GM19467 (cell line): ENCODE data around the gene LRR1.
A peak's percentile ranks its signal among the peaks of the same experiment; 100 is the strongest.
"Not testable (repeated sequence)": the region's sequence is repeated elsewhere in the genome, so short reads cannot be mapped to it uniquely, and the experiment has no call there.

Experiments
- ATAC-seq: cut with Tn5 transposase; IDR thresholded peaks from one replicate; pipeline ENCODE4 v1.9.1; 2021; ENCODE audit warnings: mild to moderate bottlenecking, moderate library complexity; ENCODE audit not compliant: unreplicated experiment

LRR1 gene, protein sequence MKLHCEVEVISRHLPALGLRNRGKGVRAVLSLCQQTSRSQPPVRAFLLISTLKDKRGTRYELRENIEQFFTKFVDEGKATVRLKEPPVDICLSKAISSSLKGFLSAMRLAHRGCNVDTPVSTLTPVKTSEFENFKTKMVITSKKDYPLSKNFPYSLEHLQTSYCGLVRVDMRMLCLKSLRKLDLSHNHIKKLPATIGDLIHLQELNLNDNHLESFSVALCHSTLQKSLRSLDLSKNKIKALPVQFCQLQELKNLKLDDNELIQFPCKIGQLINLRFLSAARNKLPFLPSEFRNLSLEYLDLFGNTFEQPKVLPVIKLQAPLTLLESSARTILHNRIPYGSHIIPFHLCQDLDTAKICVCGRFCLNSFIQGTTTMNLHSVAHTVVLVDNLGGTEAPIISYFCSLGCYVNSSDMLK

DNA sequence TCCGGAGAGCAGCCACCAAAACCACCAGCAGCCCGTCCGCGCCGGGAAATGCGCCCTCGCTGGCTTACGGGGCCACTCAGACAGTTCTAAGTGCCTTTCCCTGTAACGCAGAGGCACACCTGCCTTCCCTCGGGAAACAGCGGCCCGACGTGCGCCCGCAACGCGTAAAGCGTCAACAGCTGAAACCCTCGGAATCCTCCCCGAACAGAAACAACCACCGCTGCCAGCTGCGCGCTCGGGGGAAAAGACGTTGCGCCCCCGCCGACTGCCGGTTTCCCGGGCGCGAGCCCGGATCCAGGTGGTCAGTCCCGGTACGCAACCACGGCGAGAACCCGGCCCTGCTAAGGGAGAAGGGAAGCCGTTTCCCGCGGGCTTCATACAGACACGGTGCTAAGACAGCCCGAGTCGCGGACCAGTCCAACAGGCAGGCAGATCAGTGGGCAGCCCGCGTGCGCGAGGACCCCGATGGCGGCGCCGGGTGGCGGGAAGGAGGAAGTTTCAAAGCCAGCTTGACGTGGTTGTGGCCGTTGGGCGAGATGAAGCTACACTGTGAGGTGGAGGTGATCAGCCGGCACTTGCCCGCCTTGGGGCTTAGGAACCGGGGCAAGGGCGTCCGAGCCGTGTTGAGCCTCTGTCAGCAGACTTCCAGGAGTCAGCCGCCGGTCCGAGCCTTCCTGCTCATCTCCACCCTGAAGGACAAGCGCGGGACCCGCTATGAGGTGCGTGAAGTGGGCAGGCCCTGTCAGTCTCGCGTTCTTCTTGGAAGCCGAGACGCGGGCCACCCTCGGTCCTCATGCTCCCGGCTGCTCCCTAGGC is at the start of gene LRR1:
TSS of gene LRR1 (plus strand) at position 456 of the 816 bp plus-strand sequence. CDS start at position 537, 81 bp downstream.
- ATAC-seq, result peak; percentile 47

DNA sequence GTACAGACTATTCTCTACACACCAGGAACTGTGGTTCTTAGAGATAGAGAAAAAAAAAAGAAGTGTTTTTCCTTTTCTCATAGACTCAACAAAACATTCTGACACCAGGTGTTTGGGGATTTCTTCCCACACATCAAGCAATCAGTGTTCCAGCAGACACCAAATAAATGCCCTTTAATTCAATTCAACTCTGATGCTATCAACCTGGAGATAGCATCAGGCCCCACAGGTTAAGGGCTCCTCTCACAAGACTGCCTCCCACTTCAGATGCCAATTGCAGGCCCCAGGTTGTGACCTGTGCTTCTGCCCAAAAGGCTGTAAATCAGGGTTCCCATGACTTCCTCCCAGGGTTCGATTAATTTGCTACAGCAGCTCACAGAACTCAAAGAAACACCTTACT is 49.3 kb upstream of the LRR1 start:
- no peak for ATAC-seq

DNA sequence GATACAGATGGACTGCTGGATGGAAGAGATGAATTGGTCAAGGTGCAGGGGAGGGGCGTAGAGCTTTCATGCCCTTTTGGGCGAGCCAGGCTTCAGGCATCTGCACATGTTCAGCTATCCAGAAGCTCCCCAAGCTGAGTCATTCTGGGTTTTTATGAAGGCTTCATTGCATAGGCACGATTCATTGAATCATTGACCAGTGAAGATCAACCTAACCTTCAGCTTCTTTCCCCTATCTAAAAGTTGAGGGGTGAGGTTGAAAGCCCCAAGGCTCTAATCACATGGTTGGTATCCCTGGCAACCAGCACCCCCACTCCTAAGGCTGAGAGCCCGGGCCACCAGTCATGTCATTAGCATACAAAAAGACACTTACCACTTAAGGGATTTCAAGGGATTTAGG is 48.9 kb upstream of the LRR1 start:
- ATAC-seq, result no peak

DNA sequence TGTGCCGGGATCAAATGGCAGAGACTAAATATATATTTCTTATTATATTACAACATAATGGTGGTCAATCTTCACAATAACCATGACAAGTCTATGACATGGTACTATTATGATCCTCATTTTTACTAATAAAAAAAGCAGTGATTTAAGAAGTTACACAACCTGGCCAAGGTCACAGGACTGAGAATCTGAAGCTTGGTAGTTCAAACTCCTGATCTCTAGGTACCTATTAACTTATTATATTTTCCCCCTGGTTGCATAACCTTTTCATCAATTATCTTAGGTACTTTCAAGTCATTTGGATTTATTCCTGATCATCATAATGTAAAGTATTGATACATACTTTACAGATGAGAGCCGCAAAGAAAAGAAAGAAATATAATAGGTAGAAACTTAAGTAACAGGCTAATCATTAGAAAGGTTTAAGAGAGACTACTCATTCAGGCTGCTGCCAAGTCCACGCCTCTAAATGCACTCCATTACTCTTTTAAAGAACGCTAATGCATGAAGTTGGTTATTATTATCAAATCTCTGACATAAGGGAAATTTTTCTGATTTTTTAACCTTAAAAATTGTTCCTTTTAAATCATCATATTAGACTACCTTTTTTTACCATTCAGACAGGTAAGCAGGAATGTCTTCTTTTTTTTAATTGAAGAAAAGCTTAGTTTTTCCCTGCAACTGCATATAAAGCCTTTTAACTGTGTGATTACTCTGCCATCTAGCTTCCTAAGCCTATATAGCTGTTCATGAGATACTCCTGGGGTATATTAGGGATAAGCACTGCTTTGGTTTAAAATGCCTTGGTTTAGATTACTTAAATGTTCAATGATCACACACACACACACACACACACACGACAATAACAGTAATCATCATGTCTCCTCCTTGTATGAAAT is 48.2 kb upstream of the LRR1 start:
- no peak for ATAC-seq

DNA sequence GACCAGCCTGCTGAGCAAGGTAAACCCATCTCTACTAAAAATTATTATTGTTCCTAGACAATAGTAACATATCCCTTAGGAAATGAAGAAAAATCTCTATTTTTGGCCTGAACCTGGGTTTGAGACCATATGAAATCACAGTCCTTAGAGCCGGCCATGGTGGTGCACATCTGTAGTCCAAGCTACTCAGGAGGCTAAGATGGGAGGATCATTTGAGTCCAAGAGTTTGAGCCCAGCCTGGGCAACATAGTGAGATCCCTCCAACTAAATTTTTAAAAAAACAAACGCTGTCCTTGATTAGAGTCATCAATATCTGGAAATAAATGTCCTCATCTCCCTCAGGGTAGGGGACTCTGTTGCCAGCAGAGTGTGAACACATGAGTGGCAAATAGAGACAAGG is 47.2 kb upstream of the LRR1 start:
- ATAC-seq, result no peak

DNA sequence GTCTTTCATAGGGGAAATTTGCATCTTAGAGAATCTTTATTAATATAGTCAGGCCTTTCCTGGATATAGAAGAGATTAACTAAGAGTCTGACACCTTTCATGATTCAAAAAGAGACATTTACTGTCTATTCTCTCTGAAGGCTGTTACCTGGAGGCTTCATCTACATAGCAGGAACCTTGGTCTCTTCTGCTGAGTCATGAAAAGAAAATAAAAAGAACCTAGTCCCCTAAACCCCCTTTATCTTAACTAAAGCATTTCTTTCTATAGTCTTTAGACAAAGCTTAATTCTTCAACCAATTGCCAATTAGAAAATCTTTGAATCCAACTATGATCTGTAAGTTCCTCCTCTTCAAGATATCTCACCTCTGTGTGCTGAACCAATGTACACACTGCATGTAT is 45.6 kb upstream of the LRR1 start:
- no peak for ATAC-seq

DNA sequence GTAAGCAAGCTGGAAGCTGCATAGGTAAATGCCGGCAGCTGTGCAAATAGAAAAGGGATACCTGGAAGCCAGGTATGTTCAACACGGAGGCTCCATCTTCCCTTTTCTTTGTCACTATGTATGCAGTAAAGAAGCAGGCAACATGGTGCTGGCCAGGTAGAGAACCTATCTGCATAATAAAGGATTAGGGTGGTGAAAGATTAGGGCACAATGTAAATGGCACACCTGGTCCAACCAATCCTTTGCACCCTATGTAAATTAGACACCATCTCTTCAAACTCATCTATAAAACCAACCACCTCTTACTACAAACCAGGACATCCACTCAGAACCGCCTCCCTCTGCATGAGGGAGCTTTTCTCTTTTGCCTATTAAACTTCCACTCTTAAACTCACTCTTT is 44.8 kb upstream of the LRR1 start:
- no peak for ATAC-seq

DNA sequence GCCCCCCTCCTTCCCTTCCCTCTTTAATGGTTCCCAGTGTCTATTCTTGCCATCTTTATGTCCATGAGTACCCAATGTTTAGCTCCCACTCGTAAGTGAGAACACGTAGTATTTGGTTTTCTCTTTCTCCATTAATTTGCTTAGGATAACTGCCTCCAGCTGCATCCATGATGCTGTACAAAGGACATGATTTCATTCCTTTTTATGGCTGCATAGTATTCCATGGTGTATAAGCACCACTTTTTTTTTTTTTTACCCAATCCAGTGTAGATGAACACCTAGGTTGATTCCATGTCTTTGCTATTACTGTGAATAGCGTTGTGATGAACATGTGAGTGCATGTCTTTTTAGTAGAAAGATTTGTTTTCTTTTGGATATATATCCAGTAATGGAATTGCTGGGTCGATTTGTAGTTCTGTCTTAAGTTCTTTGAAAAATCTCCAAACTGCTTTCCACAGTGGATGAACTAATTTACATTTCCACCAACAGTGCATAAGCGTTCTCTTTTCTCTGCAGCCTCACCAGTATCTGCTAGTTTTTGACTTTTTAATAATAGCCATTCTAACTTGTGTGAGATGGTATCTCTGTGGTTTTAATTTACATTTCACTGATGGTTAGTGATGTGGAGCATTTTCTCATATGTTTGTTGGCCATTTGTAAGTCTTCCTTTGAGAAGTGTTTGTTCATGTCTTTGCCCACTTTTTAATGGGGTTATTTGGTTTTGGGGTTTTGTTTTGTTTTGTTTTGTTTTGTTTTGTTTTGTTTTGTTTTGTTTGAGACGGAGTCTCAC is 38.6 kb upstream of the LRR1 start:
- no peak for ATAC-seq

DNA sequence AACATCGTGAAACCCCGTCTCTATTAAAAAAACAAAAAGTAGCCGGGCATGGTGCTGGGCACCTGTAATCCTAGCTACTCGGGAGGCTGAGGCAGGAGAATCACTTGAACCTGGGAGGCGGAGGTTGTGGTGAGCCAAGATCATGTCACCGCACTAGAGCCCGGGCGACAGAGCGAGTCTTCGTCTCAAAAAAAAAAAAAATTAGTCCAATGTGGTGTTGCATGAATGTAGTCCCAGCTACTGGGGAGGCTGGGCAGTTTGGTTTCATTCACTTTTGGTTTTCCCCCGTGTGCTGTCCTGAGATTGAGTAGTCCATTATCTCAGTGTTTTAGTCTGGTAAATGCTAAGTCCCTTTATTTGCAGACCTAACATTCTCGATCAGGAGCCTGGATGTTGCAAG is 32.0 kb upstream of the LRR1 start:
- ATAC-seq, result no peak

DNA sequence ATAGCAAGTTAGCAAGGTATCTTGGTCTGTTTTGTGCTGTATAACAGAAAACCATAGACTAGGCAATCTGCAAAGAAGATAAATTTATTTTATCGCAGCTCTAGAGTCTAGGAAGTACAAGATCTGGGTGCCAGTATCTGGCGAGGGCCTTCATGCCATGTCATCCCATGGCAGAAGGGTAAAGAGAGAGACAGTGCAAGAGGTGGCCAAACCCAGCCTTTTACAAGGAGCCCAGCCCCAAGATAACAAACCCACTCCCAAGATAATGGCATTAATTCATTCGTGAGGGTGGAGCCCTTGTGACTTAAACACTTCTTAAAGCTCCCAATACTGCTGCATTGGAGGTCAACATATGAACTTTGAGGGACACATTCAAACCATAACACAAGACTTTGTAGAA is 29.5 kb upstream of the LRR1 start:
- ATAC-seq, result no peak

DNA sequence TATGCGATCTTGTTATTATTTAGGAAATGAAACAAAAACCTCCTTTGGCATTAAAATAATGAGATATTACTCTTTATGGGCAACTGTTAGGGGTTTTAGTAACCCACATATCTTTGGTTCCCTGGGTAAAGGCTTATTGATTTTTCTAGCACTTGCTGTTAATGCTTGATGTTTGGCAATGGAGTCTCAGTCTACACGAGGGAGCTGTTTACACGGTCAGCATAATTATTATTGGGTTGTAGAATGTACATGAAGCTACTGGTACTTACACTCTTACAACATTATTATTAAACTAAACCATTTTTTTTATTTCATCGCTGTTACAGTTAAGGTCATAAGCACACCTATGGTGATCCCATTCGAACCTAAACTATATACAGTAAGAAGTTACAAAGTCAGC is 24.7 kb upstream of the LRR1 start:
- ATAC-seq, result no peak

DNA sequence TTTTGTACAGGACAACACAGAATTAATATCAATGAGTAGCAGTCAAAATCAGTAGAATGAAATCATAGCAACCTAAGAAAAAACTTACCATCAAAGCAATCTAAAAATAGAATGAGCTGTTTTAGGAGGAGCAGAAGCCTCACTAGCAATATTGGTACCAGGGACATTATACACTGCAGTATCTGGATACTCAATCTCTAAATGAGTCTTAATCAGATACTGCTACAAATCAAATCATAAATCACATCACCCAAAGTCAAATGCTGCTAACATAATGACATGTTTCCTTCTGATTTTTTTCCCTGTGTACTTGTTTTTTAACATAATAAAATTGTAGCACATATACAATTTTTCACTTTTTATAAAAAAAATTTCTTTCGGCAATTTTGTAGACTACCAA is 20.6 kb upstream of the LRR1 start:
- no peak for ATAC-seq

DNA sequence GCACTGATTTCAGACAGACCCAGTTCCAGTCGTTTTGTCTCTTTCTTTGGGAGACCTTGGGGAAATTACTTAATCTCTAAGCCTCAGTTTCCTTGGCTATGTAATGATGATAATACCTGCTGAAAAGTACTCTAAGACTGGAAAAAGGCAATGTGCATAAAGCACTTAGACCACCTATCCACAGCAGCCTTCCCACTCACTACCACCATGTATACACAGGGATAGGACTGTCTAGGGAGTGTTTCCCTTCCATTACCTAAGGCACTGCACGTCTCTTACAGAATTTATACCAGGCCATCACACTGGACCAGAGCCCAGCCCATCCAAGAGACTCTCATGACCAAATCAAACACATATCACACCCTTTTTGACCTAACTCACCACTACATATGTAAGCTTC is 18.9 kb upstream of the LRR1 start:
- ATAC-seq, result no peak

DNA sequence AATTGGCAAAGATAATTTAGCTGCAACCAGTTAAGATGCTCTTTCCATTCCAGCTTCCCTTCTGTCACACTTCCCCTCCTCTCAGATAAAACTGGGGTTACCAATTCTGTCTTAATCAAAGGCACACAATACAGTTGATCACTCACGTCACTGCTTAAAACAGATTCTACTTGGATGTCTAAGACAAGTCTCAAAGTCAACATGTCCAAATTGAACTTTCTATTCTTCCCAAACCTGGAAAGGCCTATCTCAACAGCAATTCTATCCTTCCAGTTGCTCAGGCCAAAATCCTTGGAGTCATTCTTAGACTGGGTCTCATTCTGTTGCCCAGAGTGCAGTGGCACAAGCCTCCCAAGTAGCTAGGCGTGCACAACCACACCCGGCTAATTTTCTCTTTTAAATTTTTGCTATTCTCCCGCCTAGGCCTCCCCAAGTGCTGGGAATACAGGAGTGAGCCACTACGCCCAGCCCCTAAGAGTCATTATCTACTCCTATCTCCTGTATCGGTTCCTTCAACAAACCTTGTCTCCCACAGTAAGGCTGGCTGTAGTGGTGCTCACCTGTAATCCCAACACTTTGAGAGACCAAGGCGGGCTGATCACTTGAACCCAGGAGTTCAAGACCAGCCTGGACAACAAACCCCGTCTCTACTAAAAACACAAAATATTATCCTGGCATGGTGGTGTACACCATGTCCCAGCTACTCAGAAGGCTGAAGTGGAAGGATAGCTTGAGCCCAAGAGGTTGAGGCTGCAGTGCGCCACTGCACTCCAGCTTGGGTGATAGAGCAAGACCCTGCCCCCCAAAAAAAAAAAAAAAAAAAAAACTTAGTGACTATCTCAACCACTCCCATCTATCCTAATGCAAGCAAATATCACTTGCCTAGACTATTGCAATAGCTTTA is 17.3 kb upstream of the LRR1 start:
- ATAC-seq, result no peak

DNA sequence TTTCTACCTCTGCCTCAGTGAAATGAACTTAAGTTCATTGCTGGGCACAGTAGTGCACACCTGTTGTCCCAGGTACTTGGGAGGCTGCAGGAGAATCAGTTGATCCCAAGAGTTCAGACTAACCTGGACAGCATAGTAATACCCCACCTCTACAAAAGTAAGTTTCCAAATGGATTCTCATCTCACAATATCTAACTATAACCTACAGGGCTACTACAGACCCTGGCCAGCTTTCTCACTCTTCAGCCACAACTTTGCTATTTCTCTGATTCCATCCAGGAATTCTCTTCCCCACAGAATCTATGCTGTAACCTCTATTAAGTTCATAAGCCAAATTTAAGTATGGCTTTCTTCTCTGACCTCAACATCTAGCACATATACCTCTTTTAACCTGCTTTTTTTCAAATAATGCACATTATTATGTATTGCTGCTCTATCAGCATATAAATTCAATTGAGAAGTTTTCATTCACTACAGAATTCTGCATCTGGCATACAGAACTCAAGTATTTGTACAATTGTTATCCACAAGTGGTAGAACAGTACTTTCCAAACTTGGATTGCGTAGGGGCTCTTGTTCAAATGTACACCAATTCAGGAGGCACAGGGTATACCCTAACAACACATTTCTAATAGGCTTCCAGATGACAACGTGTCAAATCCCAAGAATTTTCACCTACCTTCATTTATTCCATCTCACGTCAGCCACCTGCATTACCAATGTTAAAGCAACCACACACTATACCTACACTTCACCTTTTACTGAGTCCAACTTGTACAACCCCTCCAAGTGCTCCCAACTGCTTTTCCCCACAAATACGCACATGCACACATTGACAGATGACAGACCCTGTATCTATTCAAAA is 16.4 kb upstream of the LRR1 start:
- no peak for ATAC-seq

DNA sequence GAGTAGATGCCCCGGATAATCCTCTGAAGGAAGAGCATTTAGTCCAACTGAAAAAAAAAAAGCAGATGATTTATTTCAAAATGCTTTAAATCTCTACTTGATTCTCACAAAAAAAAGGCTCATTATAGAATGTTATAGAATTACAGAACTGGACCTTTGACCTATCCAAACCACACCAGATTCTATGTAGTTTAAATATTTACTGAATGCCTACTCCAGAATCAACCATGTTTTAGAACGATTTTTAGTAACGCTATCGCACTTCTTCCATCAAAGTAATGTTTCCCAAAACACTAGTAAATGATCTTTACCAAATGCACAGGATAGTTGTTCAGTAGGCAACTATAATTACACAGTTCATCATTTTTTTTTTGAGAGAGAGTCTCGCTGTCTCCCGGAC is 15.1 kb upstream of the LRR1 start:
- ATAC-seq, result no peak

DNA sequence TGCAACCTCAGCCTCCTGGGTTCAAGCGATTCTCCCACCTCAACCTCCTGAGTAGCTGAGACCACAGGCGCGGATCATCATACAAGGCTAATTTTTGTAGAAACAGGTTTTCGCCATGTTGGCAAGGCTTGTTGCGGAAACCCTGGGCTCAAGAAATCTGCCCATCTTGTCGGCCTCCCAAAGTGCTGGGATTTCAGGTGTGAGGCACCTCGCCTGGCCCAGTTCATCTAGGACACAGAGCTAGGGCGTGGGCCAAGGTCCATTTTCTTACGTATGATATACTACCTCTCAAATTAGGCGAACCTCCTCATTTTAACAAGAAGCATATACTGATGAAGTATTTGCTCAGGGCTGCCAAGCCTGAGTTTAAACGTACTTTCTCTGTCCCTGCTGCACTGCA is 14.7 kb upstream of the LRR1 start:
- ATAC-seq, result no peak

DNA sequence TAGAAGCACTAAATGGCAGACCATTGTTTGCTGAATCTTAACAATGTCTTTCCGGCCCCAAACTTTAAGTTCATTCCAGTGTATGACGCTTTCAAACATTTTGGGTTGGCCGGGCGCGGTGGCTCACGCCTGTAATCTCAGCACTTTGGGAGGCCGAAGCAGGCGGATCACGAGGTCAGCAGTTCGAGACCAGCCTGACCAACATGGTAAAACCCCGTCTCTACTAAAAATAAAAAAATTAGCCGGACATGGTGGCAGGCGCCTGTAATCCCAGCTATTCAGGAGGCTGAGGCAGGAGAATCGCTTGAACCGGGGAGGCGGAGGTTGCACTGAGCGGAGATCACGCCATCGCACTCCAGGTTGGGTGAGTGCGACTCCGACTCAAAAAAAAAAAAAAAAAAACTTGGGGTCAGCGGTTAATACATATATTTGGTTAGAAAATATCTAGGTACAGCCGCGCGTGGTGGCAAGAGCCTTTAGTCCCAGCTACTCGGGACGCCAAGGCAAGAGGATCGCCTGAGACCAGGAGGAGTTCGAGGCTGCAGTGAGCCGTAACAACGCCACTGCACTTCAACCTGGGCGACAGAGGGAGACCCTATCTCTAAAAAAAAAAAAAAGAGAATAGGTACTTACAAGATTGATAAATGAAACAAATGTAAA is 13.6 kb upstream of the LRR1 start:
- not testable (repeated sequence) for ATAC-seq
